Astrocyte (in vitro differentiated cells and primary cell): Measurements from ENCODE around the gene PRKAG2. TPM values are rescaled to one million over a fixed set of nuclear protein-coding genes. Genes with fewer than 3 reads are reported as not detected.

Experiments used
- DNase-seq: peaks from one replicate; pipeline ENCODE4 v3.0.0-alpha.2; 2010; ENCODE audit warnings: low read depth
- FAIRE-seq: peaks from 2 replicates; lab custom pipeline; 2011; peaks lifted over from hg19 to GRCh38; lab: Jason Lieb, UNC
- H2AFZ ChIP-seq: 2 replicates; pipeline ENCODE4 v1.6.0; 2012; ENCODE audit warnings: low read depth, low read length, inconsistent platforms
- H3K27ac ChIP-seq: 2 replicates; pipeline ENCODE4 v1.5.1; 2011; ENCODE audit warnings: low read depth, low read length, inconsistent platforms
- H3K27me3 ChIP-seq: 2 replicates; pipeline ENCODE4 v1.6.0; 2011; ENCODE audit warnings: low read length, inconsistent platforms; ENCODE audit not compliant: insufficient read depth
- H3K36me3 ChIP-seq: 2 replicates; pipeline ENCODE4 v1.5.1; 2011; ENCODE audit warnings: low read length, inconsistent platforms; ENCODE audit not compliant: insufficient read depth
- H3K4me1 ChIP-seq: 2 replicates; pipeline ENCODE4 v1.5.1; 2011; ENCODE audit warnings: low read length, inconsistent platforms; ENCODE audit not compliant: insufficient read depth
- H3K4me2 ChIP-seq: 2 replicates; pipeline ENCODE4 v1.6.0; 2012; ENCODE audit warnings: low read length, inconsistent platforms
- H3K4me3 ChIP-seq: 2 replicates; pipeline ENCODE4 v1.5.1; 2011; ENCODE audit warnings: low read depth, mild to moderate bottlenecking, low read length, inconsistent platforms; ENCODE audit not compliant: insufficient read depth
- H3K79me2 ChIP-seq: 2 replicates; pipeline ENCODE4 v1.6.0; 2012; ENCODE audit warnings: mild to moderate bottlenecking, low read length, inconsistent platforms; ENCODE audit not compliant: insufficient read depth
- H3K9ac ChIP-seq: 2 replicates; pipeline ENCODE4 v1.6.0; 2012; ENCODE audit warnings: mild to moderate bottlenecking, low read length, inconsistent platforms
- H3K9me3 ChIP-seq: 2 replicates; pipeline ENCODE4 v1.5.1; 2012; ENCODE audit warnings: low read depth, mild to moderate bottlenecking, low read length, inconsistent platforms; ENCODE audit not compliant: insufficient read depth
- H4K20me1 ChIP-seq: 2 replicates; pipeline ENCODE4 v1.6.0; 2012; ENCODE audit warnings: low read length, inconsistent platforms; ENCODE audit not compliant: insufficient read depth
- H3K27ac Mint-ChIP-seq: one replicate; pipeline ENCODE4 v1.8.0; 2021; ENCODE audit warnings: mild to moderate bottlenecking, mixed read lengths; ENCODE audit not compliant: unreplicated experiment
- H3K27me3 Mint-ChIP-seq: one replicate; pipeline ENCODE4 v1.8.0; 2021; ENCODE audit warnings: low read depth, mixed read lengths; ENCODE audit not compliant: unreplicated experiment
- H3K36me3 Mint-ChIP-seq: one replicate; pipeline ENCODE4 v1.8.0; 2021; ENCODE audit warnings: low read depth, mixed read lengths; ENCODE audit not compliant: unreplicated experiment
- H3K4me1 Mint-ChIP-seq: one replicate; pipeline ENCODE4 v1.8.0; 2021; ENCODE audit warnings: low read depth, mixed read lengths; ENCODE audit not compliant: unreplicated experiment
- H3K4me3 Mint-ChIP-seq: one replicate; pipeline ENCODE4 v1.8.0; 2021; ENCODE audit warnings: mild to moderate bottlenecking, moderate library complexity, mixed read lengths; ENCODE audit not compliant: unreplicated experiment
- H3K9me3 Mint-ChIP-seq: one replicate; pipeline ENCODE4 v1.8.0; 2021; ENCODE audit warnings: mild to moderate bottlenecking, mixed read lengths; ENCODE audit not compliant: unreplicated experiment
- CTCF ChIP-seq: IDR thresholded peaks from 2 replicates; pipeline ENCODE4 v1.5.1; 2011; ENCODE audit warnings: low read depth, mild to moderate bottlenecking, inconsistent platforms, low read length, moderate library complexity; ENCODE audit not compliant: insufficient read depth
- EZH2 ChIP-seq: IDR thresholded peaks from 2 replicates; pipeline ENCODE4 v1.6.1; 2012; ENCODE audit warnings: mild to moderate bottlenecking, low read length, inconsistent platforms; ENCODE audit not compliant: insufficient read depth
- total RNA-seq: library from RNA; stranded (reverse); gene quantifications from 2 replicates; pipeline ENCODE4 v1.2.1, GENCODE V29; 2021

PRKAG2 gene
- total RNA-seq, 1 donor from 2014 or later, result 40.7 TPM

GRCh38 chr7:151836191-151836926, 40.6 kb downstream of the PRKAG2 start:
- FAIRE-seq, result no peak
- TF ChIP-seq EZH2 (no peak), CTCF (no peak)
- Mint-ChIP-seq H3K4me3 (no peak overlapping the region), H3K27me3 (peaks cover 30% of the 10 kb centered on the region), H3K27ac (no peak overlapping the region), H3K36me3 (no peaks in the 10 kb centered on the region), H3K4me1 (peaks cover 7% of the 10 kb centered on the region), H3K9me3 (no peaks in the 10 kb centered on the region)
- Histone ChIP-seq H3K9ac (no peak overlapping the region), H3K36me3 (no peaks in the 10 kb centered on the region), H3K4me1 (no peaks in the 10 kb centered on the region), H3K4me3 (no peak overlapping the region), H3K79me2 (no peaks in the 10 kb centered on the region), H2AFZ (no peak overlapping the region), H3K27me3 (peaks cover 9% of the 10 kb centered on the region), H3K27ac (no peak overlapping the region), H3K4me2 (no peak overlapping the region), H3K9me3 (no peaks in the 10 kb centered on the region), H4K20me1 (no peaks in the 10 kb centered on the region)
- no peak for DNase-seq

DNA sequence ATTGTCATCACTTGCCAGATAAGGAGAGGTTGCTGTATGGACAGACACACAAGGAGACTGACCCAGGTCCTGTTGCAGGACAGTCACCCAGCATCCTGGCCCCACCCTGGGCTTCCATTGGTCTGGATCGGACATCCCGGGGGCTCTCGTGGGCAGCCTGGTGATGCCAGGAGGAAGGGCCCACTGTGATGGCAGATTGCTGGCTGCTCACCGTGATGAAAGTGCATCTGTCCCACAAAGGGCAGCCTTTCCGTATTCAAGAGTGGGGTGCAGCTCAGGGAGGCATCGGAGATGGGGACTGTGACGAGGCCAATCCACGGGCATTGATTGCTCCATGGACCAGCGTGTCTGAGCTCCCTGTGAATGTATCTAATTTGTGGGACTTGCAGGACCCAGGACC, 41.3 kb downstream of the PRKAG2 start:
- no peaks in the 10 kb centered on the region for H3K9me3 ChIP-seq
- no peak for FAIRE-seq
- no peaks in the 10 kb centered on the region for H4K20me1 ChIP-seq
- H3K79me2 ChIP-seq, result no peaks in the 10 kb centered on the region
- no peak overlapping the region for H3K27ac Mint-ChIP-seq
- no peak for TF ChIP-seq CTCF
- TF ChIP-seq EZH2, result no peak
- peaks cover 33% of the 10 kb centered on the region for H3K27me3 Mint-ChIP-seq
- peaks cover 7% of the 10 kb centered on the region for H3K4me1 Mint-ChIP-seq
- H3K4me2 ChIP-seq, result no peak overlapping the region
- H3K4me1 ChIP-seq, result no peaks in the 10 kb centered on the region
- no peak overlapping the region for H3K4me3 Mint-ChIP-seq
- DNase-seq, result no peak
- peaks cover 11% of the 10 kb centered on the region for H3K27me3 ChIP-seq
- H2AFZ ChIP-seq, result no peak overlapping the region
- H3K36me3 Mint-ChIP-seq, result no peaks in the 10 kb centered on the region
- no peak overlapping the region for H3K9ac ChIP-seq
- no peak overlapping the region for H3K4me3 ChIP-seq
- no peak overlapping the region for H3K27ac ChIP-seq
- no peaks in the 10 kb centered on the region for H3K9me3 Mint-ChIP-seq
- H3K36me3 ChIP-seq, result no peaks in the 10 kb centered on the region
